Posterior cingulate gyrus (tissue), 11 donors: ENCODE measurements around the gene OPRL1.

ENCODE experiments used
- DNase-seq, 10 donors: peaks; one replicate each; pipeline versions ENCODE4 v3.0.0 to v3.0.0-alpha.2; 2020 to 2021; ENCODE audit warnings: mixed read lengths in 3 of 10
- intact Hi-C: fragments of 100-400 bp; cut with DNase I; formaldehyde crosslinking; loops from one replicate; pipeline ENCODE4 v1.15.1; 2023

The OPRL1 gene

DNA sequence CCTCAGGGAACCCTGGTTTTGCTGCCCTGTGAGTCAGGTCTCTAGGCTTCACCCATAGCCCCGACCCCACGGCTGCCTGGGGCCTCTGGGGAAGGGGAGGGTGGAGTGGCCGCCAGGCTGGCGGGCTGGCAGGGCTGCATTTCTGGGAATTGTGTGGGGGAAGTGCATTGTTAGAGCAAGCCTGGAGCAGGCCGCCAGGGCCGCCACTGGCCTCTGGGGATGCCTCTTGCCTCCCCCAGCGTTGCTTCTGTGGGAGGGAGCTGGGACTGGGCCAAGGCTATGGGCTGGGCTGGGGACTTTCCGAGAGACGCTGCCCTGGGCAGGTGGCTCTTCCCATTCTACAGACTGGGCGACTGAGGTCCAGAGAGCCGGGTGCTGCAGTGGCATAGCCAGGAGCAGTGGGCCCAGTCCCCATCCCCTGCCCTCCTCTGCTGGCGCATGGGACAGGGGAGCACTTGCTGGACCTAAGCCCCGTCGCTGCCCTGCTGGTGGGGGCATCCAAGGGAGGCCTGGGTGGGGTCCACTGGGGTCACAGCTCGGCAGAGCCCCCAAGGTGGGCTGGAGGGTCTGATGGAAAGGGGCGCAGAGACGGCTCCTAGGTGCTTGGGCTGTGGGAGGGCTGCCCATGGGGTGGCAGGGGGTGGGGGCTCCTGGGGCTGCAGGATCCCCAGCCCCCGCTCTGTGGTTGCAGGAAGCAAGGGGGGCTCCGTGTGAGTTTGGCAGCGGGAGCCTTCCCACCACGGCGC lies 23.8 kb upstream of the OPRL1 start:
- intact Hi-C loops, result no loop called here
- DNase-seq, result no peak

- no peak for DNase-seq
- intact Hi-C loops, result no loop called here
Measured at GRCh38 chr20:64056639-64056888, 23.3 kb upstream of the OPRL1 start.

- intact Hi-C loops, result no loop called here
- no peak for DNase-seq
Measured at GRCh38 chr20:64056889-64057627, 22.8 kb upstream of the OPRL1 start.

DNA sequence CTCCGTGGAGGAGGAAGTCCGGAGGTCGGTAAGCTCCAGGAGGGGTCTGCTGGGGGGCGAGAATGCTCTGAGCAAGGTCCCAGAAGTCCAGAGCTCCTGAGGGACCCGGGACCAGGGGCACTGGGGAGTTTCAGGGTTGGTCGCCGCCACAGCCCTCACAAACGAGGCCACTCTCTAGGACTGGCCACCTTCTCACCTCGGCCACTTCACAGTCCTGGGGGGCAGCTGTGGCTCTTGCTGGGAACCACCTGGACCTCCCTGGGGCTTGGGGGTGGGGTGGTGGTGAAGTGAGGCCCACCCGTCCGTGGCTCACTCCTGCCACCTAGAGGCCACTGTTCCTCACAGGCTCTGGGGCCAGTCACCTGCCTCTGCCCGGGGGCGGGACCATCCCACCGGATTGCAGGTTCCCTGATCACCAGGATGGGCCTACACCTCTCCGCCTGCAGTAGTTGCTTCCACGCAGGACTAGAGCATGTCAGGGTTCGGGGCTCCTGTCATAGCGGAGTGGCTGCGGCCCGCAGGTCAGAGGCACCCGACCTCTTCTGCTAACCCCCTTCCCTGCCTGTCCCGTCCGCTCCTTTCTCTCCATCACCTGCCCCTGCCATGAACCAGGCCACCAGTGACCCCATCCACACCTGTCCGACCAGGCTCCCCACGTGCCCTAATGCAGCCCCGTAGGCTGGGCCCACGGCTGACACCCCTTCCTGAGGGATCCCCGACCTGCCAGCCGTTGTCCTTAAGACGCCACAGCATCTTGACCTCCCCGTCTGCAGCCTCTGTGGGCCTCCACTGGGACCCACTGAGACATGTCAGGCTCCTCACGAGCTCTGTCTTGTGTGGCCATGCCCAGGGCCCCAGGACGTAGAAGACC lies 22.0 kb upstream of the OPRL1 start:
- DNase-seq, result peak in 9 of 10 donors; percentile 52 to 92 (median 67)
- intact Hi-C loops, result no loop called here

DNA sequence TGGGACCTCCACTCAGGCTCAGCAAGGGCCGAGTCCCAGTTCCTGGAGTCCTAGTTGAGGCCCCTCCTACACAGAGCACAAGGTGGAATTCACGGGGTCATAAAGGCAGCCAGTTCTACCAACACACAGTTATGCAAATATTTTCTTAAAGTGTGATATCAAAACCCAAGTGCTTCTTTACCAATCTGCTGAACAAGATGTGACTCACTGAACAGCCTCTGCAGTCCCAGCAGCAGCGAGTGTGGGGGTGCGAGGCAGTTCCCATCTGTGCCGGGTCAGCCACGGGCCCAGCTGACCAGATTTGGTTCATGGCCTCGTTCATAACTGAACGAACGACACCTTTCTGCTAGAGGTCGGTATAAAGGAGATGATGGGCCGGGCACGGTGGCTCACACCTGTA lies 21.3 kb upstream of the OPRL1 start:
- peak in 3 of 10 donors; percentile 49 to 92 (median 85) for DNase-seq
- intact Hi-C loops, result no loop called here

DNA sequence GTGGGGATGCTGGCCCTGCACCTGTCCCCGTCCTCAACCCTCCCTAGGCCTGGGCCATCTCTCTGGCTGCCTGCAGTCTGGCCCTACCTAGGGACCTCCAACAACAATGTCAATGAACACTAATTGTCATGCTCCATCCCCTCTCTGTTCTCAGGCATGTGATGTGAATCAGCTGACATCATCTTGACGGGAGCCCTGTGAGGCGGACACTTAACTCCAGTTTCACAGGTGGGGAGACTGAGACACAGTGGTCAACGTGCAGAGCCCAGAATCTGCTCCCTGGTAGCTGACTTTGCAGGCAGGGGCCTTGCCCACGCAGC lies 17.6 kb upstream of the OPRL1 start:
- intact Hi-C loops, result loop anchor here (5.0 kb wide), 2 partner anchors 80 to 165 kb away; partner anchors contain the start of genes DNAJC5 and PRPF6
- DNase-seq, result no peak

- intact Hi-C loops, result loop anchor here (1.0 to 5.0 kb wide), 3 partner anchors 80 to 165 kb away; partner anchors contain the start of genes DNAJC5, PRPF6 and UCKL1
- DNase-seq, result peak; percentile 95 to 100 (median 99)
Measured at GRCh38 chr20:64062596-64063388, 17.1 kb upstream of the OPRL1 start, which contains the start of gene TCEA2. TSS of gene TCEA2 (plus strand) at chr20:64063198. CDS start at chr20:64063313, 115 bp downstream.

- peak in 5 of 10 donors; percentile 51 to 92 (median 56) for DNase-seq
- intact Hi-C loops, result loop anchor here (1.0 to 5.0 kb wide), 3 partner anchors 81 to 166 kb away; partner anchors contain the start of genes DNAJC5, PRPF6 and UCKL1
Measured at GRCh38 chr20:64063389-64064144, 16.3 kb upstream of the OPRL1 start.

DNA sequence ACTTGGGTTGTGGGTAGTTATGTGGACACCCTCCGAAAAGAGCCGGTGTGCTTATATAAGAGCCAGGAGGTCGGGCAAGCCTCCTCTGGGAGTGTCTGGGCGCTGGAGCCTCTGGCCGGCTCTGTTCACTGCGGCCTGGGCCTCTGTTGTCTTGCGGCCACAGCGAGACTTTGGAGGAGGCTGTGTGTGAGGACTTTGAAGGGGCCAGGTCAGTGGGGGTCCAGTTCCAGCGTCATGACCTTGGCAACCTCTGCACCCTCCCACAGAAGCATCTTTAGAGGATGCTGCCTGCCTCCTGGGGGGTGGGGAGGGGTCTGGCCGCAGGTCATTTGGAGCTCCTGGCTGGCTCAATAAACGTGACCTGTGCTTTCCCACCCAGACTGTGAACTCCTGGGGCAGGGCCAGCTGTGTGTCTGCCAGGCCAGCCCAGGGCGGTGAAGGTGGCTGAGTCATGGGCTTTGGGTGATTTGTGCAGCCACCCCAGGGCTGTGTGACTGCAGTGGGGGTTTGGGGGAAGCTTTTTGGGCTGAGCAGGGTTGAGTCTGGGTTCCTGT lies 15.7 kb upstream of the OPRL1 start:
- intact Hi-C loops, result loop anchor here (5.0 kb wide), 2 partner anchors 82 to 167 kb away; partner anchors contain the start of genes DNAJC5 and PRPF6
- DNase-seq, result no peak

DNA sequence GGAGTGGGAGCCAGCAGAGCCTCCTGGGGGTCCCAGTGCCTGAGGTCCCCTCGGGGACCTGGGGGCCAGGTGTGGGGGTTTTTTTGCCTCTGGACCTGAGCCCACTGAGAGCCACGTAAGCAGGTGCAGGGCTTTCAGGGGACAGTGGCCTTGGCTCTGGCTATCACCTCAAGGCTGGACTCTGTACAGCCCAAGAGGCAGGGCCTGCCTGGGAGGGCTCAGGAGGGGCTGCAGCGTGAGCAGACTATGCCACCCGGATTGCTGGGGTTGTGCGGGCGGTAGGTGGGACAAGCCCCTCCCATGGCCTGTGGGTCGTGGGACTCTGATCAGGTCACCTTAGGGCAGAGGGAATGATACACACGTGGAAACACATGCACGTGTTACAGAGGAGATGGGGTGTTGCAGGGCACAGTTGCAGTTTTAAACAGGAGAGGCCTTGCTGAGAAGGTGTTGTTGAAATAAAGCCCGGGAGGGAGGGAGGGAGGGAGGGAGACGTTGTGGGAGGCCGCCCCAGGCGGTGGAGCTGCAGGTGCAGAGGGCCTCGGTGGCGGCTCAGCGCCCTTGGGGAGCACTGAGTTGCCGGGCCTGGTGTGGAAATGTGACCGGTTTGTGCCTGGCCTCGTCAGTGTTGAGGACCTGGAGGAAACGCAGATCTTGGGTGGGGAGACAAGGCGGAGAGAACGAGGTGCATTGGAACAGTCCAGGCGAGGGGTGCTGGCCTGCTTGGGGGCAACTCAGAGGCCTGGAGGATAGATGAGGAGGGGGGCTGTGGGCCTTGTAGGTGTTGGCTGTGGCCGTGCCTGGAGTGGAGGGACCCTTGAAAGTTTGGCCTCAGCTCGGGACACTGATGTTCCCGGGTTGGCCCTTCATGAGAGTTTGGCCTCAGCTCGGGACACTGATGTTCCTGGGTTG lies 14.6 kb upstream of the OPRL1 start:
- no peak for DNase-seq
- intact Hi-C loops, result no loop called here

- no peak for DNase-seq
- intact Hi-C loops, result no loop called here
Measured at GRCh38 chr20:64065974-64066343, 13.9 kb upstream of the OPRL1 start.

DNA sequence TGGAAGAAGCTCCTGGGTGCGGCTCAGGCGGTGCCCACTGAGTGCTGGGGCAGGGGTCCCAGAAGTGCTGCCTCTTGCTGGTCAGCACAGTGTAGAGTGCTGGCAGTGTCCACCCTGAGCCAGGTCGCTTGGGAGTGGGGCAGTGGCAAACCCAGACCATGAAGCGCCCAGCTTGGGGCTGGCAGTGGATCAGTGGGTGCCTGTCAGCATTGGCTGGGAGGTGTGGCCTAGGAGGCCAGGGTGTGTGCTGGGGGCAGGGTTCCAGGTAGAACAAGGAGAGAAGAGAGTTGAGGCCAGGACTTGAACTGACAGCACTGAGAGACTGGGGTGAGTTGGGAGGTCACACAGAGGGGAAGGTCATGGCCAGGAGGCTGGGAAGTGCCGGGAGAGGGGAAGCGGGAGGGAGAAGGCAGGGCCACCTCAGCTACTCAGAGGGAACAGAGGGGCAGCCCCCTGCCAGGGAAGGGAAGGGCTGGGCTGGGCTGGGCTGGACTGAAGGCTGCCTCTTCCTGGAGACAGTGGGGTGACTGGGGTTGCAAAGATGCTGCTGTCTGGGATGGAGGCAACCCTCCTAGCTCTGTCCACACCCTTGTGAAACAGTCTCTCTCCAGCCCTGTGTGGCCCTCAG lies 12.8 kb upstream of the OPRL1 start:
- intact Hi-C loops, result no loop called here
- no peak for DNase-seq

DNA sequence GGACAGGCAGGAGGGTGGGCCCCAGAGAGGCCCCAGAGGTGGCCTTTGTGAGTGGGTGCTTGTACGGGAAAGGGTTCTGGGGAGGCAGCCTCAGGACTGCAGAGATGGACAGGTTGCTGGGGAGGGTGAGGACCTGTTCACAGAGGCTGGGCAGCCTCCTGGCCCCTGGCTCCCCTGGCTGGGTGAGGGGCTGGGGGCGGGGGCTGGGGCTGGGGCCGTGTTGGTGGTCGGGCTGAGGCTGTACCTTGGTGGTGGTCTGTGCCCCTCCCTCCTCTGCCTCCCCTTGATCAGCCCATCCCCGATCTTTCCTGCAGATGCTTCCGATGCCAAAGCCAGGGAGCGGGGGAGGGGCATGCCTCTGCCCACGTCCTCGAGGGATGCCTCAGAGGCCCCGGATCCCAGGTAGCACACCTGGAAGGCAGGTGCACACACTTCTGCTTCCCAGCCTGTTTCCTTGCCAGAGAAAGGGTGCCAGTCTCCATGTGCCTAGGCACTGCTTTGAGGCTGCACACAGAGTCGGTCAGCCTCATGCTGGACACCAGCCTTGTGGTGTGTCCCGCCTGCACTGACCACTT lies 12.1 kb upstream of the OPRL1 start:
- intact Hi-C loops, result no loop called here
- no peak for DNase-seq

- no peak for DNase-seq
- intact Hi-C loops, result no loop called here
Measured at GRCh38 chr20:64068386-64069208, 11.3 kb upstream of the OPRL1 start.

DNA sequence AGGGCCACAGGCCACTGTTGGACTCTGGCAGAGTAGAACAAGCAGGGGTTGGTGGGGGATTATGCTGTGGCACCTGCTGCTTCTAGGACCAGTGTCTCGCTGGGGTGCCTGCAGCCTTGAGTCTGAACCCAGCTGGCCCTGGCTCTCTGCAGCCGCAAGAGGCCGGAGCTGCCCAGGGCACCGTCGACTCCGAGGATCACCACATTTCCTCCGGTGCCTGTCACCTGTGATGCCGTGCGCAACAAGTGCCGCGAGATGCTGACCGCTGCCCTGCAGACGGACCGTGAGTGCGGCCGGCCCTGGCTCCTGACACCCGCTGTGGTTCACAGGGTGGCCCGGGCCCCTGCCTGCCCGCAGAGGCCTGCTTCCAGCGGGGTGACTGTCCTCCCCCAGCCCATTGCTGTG lies 10.7 kb upstream of the OPRL1 start:
- intact Hi-C loops, result no loop called here
- no peak for DNase-seq

DNA sequence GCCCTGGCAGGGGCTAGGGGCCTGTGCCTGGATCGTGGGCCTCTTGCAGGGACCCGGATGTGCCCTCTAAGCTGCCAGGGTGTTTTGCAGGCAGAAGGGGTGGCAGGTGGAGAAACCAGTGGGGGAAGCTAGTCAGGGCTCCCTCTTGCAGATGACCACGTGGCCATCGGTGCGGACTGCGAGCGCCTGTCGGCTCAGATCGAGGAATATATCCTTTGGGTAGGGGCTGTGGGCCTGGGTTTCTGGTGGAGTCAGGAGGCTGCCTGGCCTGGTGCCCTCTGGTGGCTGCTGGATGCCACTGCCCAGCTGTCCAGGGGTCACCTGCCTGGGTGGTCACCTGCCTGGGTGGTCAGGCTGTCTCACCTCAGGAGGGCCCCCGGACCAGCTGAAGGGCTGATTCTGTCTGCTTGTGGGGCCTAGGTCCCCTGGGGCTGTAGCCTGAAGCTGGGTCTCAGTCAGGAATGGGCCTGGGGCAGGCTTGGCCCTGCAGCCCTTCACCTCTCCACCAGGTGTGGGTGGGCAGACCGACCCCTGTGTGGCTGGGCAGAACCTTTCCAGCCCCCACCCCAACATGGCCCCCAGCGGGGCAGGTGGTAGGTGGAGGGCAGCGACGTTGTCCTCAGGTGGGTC lies 10.2 kb upstream of the OPRL1 start:
- intact Hi-C loops, result no loop called here
- DNase-seq, result no peak
